ENCODE data around the gene OR2T27.
"Not testable (repeated sequence)": the region's sequence is repeated elsewhere in the genome, so short reads cannot be mapped to it uniquely, and the experiment has no call there.

Gene OR2T27

GRCh38 chr1:248655354-248655753 lies at the start of gene OR2T27:
Gene OR2T27 (minus strand): TSS chr1:248655528. CDS start chr1:248650884, 4,644 bp downstream.
- not testable (repeated sequence) for DNase-seq (ENCODE audit: low read depth in 2 of 2)

GRCh38 chr1:248704606-248705005 lies 49.3 kb upstream of the OR2T27 start:
- no peak for DNase-seq (ENCODE audit: low read depth in 2 of 2)

GRCh38 chr1:248703674-248704073 lies 48.3 kb upstream of the OR2T27 start:
- DNase-seq (ENCODE audit: low read depth in 2 of 2), result no peak

GRCh38 chr1:248702714-248703113 lies 47.4 kb upstream of the OR2T27 start, which contains the start of gene OR14I1:
Gene OR14I1 (minus strand): TSS chr1:248702766.
- no peak for DNase-seq (ENCODE audit: low read depth in 2 of 2)

- no peak for DNase-seq (ENCODE audit: low read depth in 2 of 2)
Observed at GRCh38 chr1:248699099-248699498, 43.8 kb upstream of the OR2T27 start.

- DNase-seq (ENCODE audit: low read depth in 2 of 2), result no peak
Observed at GRCh38 chr1:248697907-248698306, 42.6 kb upstream of the OR2T27 start.

GRCh38 chr1:248696774-248697173 lies 41.4 kb upstream of the OR2T27 start:
- DNase-seq (ENCODE audit: low read depth in 2 of 2), result no peak

GRCh38 chr1:248696261-248696660 lies 40.9 kb upstream of the OR2T27 start:
- no peak for DNase-seq (ENCODE audit: low read depth in 2 of 2)

- DNase-seq (ENCODE audit: low read depth in 2 of 2), result no peak
Observed at GRCh38 chr1:248695451-248696132, 40.3 kb upstream of the OR2T27 start.

- no peak for DNase-seq (ENCODE audit: low read depth in 2 of 2)
Observed at GRCh38 chr1:248691567-248692155, 36.3 kb upstream of the OR2T27 start.

- DNase-seq (ENCODE audit: low read depth in 2 of 2), result no peak
Observed at GRCh38 chr1:248688527-248689298, 33.4 kb upstream of the OR2T27 start.

- DNase-seq (ENCODE audit: low read depth in 2 of 2), result no peak
Observed at GRCh38 chr1:248686815-248687214, 31.5 kb upstream of the OR2T27 start.

- DNase-seq (ENCODE audit: low read depth in 2 of 2), result no peak
Observed at GRCh38 chr1:248681651-248682050, 26.3 kb upstream of the OR2T27 start.

- no peak for DNase-seq (ENCODE audit: low read depth in 2 of 2)
Observed at GRCh38 chr1:248670003-248670402, 14.7 kb upstream of the OR2T27 start.

- DNase-seq (ENCODE audit: low read depth in 2 of 2), result not testable (repeated sequence)
Observed at GRCh38 chr1:248663453-248664328, 8.4 kb upstream of the OR2T27 start.

- DNase-seq (ENCODE audit: low read depth in 2 of 2), result not testable (repeated sequence)
Observed at GRCh38 chr1:248656797-248657196, 1.5 kb upstream of the OR2T27 start.

GRCh38 chr1:248648770-248649536 lies 6.4 kb downstream of the OR2T27 start:
- DNase-seq (ENCODE audit: low read depth in 2 of 2), result not testable (repeated sequence)

- not testable (repeated sequence) for DNase-seq (ENCODE audit: low read depth in 2 of 2)
Observed at GRCh38 chr1:248645178-248645577, 10.2 kb downstream of the OR2T27 start, which contains the start of gene OR2T35. Gene OR2T35 (minus strand): TSS chr1:248645278. CDS start chr1:248639258, 6,020 bp downstream.

- DNase-seq (ENCODE audit: low read depth in 2 of 2), result not testable (repeated sequence)
Observed at GRCh38 chr1:248642971-248643651, 12.2 kb downstream of the OR2T27 start.

- not testable (repeated sequence) for DNase-seq (ENCODE audit: low read depth in 2 of 2)
Observed at GRCh38 chr1:248641583-248641982, 13.7 kb downstream of the OR2T27 start.

Data from activated CD4-positive, alpha-beta T cell treated with anti-CD3 and anti-CD28 coated beads for 24 hours (primary cell).